Ishikawa (cell line): ENCODE data around the gene MT1X.

ENCODE experiments used
- CEBPB ChIP-seq: IDR thresholded peaks from 2 replicates; pipeline ENCODE4 v1.6.1; 2012
- EP300 ChIP-seq: IDR thresholded peaks from 2 replicates; pipeline ENCODE4 v1.6.1; 2012; ENCODE audit warnings: borderline replicate concordance
- FOXM1 ChIP-seq: IDR thresholded peaks from 2 replicates; pipeline ENCODE4 v1.6.1; 2012; ENCODE audit warnings: low read depth, borderline replicate concordance
- NFIC ChIP-seq: IDR thresholded peaks from 2 replicates; pipeline ENCODE4 v1.6.1; 2012
- RAD21 ChIP-seq: IDR thresholded peaks from 2 replicates; pipeline ENCODE4 v1.6.1; 2012; ENCODE audit warnings: low read depth
- TAF1 ChIP-seq: IDR thresholded peaks from 2 replicates; pipeline ENCODE4 v1.6.1; 2012; ENCODE audit warnings: low read depth, mild to moderate bottlenecking
- YY1 ChIP-seq: IDR thresholded peaks from 2 replicates; pipeline ENCODE4 v1.6.1; 2012; ENCODE audit warnings: low read depth
- ZBTB7A ChIP-seq: IDR thresholded peaks from 2 replicates; pipeline ENCODE4 v1.6.1; 2012; ENCODE audit warnings: low read depth
- TF ChIP-seq, protein P1 (sequence below): IDR thresholded peaks from 2 replicates; pipeline ENCODE4 v1.6.1; 2012; ENCODE audit warnings: low read depth, mild to moderate bottlenecking

DNA sequence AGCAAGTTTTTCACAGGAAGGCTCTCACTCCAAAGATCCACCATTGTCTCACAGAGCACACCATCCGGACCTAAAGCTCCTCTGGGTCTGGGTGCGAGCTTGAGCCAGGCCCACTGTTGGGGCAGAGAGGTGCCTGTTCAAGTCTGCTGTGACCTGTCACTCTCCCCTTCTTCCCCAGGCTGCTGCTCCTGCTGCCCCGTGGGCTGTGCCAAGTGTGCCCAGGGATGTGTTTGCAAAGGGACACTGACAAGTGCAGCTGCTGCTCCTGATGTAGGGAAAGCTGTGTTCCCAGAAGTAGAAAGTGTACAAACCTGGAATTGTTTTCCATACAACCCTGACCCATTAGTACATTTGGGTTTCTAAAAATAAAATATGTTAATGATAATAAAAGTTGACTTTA lies 4.8 kb upstream of the MT1X start:
- TF ChIP-seq CEBPB, result no peak
- TF ChIP-seq FOXM1, result no peak
- TF ChIP-seq, protein P1, sequence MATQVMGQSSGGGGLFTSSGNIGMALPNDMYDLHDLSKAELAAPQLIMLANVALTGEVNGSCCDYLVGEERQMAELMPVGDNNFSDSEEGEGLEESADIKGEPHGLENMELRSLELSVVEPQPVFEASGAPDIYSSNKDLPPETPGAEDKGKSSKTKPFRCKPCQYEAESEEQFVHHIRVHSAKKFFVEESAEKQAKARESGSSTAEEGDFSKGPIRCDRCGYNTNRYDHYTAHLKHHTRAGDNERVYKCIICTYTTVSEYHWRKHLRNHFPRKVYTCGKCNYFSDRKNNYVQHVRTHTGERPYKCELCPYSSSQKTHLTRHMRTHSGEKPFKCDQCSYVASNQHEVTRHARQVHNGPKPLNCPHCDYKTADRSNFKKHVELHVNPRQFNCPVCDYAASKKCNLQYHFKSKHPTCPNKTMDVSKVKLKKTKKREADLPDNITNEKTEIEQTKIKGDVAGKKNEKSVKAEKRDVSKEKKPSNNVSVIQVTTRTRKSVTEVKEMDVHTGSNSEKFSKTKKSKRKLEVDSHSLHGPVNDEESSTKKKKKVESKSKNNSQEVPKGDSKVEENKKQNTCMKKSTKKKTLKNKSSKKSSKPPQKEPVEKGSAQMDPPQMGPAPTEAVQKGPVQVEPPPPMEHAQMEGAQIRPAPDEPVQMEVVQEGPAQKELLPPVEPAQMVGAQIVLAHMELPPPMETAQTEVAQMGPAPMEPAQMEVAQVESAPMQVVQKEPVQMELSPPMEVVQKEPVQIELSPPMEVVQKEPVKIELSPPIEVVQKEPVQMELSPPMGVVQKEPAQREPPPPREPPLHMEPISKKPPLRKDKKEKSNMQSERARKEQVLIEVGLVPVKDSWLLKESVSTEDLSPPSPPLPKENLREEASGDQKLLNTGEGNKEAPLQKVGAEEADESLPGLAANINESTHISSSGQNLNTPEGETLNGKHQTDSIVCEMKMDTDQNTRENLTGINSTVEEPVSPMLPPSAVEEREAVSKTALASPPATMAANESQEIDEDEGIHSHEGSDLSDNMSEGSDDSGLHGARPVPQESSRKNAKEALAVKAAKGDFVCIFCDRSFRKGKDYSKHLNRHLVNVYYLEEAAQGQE, result no peak
- TF ChIP-seq ZBTB7A, result no peak
- no peak for TF ChIP-seq RAD21
- no peak for TF ChIP-seq TAF1
- TF ChIP-seq NFIC, result no peak
- no peak for TF ChIP-seq EP300
- TF ChIP-seq YY1, result no peak
